ENCODE measurements around the gene ZNF605.
"Not testable (repeated sequence)": the region's sequence is repeated elsewhere in the genome, so short reads cannot be mapped to it uniquely, and the experiment has no call there.

ZNF605 gene

DNA sequence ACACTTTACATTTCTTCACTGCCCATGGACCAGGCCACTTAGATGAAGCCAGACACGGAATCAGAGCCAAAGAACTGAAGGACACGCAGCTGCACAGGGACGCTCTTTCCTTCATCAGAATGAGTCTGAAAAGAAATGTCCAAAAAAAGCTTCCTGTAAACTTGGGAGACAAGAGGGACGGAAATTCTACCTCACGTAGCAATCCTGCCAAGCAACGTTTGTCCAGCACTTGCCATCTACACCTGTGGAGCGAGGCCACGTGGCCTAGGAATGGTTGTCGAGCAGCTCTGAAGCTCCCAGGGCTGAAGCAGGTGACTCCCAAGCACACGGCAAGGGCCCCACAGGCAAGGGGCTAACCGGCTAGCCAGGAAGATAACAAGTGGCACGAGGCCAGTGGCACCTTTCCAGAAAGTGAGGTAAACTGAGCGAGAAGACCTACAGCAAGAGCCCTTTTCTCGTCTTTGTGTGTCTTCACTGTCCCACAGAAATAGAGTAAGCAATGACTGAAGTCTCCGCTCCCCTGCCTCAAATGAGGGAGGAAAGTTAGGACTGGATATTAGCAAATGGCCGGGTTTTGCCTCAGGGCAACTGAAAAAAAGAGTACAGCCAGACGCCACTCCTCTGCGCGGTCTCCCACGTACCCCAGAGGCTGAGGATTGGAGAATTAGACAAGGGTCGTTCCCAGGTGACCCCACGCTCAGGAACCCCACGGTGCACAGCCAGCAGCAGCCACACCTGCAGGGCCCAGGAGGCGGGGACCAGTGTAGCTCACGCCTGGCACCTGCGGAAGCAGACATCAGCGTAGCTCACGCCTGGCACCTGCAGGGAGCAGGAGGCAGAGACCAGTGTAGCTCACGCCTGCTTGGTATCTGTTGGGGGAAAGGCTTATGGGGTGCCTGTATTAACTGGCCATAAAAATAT, 7.7 kb downstream of the ZNF605 start:
- DNase-seq = no peak

DNA sequence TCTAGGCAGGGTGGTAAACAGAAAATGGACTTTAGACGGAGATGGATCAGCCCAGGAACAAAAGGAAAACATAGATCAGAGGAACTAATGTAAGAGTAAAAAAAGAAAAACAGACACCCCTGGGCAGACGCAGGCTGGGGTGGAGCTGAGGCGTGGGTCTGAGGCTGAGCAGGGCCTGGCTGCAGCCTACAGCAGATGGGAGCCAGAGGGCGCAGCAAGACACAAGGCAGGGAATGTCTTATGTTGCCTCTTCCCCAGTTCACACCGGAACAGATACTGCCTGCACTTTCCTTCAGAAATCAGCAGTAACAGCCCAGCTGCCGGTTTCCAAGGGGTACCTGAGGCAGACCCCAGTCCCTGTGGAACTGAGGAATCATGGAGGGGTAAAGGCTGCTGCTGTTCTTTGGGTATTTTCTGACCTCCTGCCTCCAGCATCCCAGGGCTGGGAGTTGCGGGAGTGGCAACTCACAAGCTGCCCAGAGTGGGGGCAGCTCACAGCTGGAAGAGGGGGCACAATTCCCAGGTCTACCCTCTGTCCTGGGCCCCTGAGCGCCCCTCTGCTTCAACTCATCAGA, 9.8 kb downstream of the ZNF605 start:
- no peak for DNase-seq

DNA sequence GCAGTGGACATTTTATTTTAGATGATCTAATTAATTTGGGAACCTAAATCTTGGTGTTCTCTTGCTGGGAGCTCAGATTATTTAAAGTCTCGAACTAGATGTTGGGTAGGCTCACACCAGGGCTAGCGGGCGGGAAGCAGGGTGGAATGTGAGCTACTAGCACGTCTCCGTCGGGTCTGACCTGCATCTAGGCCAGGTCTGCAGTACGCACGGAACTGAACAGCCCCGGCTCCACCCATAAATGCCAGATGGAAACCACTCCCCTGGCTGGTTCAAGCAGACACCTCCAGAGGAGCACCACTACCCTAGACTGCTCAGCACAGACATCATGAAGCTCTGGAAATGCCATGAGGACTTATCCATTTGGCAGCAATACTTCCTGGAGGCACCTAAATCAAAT, 10.3 kb downstream of the ZNF605 start:
- no peak for DNase-seq

DNA sequence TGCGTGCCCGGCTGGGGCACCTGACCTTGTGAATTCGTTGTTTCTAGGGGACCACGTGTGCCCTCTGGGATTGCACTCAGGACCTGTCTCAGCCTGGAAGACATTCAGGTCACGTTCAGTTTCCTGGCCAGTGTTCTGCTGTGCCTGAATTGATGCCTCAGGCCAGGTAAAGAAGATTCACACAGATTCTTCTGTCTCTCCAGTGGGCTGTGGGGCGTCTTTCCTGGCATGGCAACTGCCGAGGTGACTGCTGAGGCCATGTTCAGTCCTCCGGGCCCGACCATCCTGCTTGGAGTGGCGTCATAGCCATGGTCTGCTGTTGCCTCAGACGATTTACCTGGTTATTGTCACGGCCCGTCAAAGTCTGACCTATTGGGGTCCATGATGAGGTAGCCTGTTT, 13.5 kb downstream of the ZNF605 start:
- no peak for DNase-seq

DNA sequence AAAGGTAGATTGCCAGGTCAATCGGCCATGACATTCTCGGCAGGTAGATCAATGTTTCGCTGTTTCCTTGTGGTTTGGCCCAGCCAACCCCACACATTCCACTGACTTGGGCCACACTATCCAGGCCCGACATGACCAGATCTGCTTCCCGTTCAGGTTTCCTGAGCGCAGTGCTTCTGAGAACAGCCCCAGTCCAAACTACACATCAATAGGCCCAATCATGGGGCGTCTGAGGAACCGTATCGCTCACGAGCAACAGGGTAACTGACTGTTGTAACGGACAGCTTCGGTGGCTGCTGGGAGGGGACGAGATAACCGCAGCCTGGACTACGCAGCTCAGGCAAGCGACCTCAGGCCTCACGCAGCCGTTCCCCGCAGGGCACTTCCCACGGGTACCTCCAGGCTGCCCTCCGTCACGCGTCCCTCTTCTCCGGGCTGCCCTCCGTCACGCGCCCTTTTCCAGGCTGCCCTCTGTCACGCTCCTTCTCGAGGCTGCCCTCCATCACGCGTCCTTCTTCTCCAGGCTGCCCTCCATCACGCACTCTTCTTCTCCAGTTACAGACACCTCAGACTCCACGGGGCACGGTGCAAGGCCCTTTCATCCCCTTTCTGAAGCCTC, 14.7 kb downstream of the ZNF605 start:
- no peak for DNase-seq

DNA sequence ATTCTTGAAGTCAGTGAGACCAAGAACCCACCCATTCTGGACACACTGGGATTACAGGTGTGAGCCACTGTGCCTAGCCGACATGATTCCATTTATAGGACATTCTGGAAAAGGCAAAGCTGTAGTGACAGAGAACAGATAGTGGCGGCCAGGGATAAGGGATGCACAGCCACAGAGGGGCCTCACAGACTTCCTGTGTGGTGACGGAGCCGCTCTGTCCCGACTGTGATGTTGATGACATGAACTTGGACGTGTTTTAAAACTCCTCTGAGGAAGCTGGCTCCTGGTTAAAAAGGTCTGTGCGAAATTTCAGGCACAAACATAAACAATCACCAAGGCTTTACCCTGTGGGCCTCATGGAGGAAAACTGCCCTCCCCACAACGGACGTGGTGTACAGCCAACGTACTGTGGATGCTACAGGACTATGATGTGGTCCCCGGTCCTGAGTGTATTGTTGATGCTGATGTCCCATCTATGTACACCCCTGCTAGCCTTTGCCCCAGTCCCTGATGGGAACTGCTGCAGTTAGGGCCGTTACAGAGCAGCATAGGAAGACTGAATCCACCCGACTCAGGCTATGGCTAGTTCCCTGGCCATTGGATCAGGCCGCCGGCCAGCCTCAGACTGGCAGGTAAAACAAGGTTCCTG, 15.9 kb downstream of the ZNF605 start:
- DNase-seq = no peak

DNA sequence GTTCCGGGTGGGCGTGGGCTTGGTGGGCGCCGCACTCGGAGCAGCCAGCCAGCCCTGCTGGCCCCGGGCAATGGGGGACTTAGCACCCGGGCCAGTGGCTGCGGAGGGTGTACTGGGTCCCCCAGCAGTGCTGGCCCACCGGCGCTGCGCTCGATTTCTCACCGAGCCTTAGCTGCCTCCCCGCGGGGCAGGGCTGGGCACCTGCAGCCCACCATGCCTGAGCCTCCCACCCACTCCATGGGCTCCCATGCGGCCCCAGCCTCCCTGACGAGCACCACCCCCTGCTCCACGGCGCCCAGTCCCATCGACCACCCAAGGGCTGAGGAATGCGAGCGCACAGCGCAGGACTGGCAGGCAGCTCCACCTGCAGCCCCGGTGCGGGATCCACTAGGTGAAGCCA, 17.3 kb downstream of the ZNF605 start:
- not testable (repeated sequence) for DNase-seq

DNA sequence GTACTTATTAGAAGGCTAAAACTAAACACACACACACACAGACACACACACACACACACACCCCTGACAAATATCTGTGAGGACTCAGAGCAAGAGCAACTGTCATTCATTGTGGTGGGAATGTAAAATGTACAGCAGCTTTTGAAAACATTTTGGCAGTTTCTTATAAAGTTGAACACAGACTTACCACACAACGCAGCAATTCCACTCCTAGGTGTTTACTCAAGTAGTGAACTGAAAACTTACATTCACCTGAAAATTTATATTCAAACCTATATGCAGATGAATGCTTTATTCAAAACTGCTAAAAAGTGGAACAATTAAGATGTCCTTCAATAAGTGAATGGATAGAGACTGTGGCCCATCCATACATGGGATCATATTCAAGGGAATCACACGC, 18.6 kb downstream of the ZNF605 start:
- DNase-seq = no peak

DNA sequence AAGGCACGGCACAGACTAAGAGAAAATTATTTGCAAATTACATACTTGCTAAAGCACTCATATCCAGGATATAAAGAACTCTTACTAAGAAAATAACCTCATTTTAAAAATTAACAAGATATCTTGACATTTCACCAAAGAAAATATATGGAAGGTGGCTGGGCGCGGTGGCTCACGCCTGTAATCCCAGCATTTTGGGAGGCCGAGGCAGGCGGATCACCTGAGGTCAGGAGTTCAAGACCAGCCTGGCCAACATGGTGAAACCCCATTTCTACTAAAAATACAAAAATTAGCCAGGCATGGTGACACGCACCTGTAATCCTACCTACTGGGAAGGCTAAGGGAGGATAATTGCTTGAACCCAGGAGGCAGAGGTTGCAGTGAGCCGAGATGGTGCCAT, 19.2 kb downstream of the ZNF605 start:
- DNase-seq = not testable (repeated sequence)

DNA sequence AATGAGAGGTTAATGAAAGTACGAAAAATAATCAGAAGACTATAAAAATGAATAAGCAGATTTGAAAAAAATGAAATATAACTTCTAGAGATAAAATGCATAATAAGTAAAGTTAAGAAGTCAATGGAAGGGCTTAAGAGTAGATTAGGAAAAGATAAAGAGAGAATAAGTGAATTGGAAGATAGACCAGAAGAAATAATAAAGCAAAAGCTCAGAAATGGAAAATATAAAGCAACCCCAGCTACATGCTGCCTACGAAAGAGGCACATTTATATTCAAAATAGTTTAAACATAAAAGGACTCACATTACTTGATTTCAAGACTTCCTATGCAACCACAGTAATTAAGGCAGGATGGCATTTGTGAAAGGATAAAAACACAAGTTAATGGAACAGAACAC, 19.9 kb downstream of the ZNF605 start:
- no peak for DNase-seq

DNA sequence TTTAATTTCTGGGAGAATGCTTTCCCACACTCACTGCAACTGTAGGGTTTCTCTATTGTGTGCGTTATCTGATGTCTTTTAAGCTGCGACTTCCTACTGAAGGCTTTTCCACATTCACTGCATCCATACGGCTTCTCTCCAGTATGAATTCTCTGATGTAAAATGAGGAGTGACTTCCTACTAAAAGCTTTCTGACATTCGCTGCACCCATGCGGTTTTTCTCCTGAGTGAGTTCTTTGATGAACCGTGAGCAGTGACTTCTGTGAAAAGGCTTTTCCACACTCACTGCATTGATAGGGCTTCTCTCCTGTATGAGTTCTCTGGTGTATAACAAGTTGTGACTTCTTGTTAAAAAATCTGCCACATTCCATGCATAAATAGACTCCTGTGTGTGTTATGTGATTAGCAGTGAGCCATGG, 29.7 kb downstream of the ZNF605 start:
- no peak for DNase-seq

DNA sequence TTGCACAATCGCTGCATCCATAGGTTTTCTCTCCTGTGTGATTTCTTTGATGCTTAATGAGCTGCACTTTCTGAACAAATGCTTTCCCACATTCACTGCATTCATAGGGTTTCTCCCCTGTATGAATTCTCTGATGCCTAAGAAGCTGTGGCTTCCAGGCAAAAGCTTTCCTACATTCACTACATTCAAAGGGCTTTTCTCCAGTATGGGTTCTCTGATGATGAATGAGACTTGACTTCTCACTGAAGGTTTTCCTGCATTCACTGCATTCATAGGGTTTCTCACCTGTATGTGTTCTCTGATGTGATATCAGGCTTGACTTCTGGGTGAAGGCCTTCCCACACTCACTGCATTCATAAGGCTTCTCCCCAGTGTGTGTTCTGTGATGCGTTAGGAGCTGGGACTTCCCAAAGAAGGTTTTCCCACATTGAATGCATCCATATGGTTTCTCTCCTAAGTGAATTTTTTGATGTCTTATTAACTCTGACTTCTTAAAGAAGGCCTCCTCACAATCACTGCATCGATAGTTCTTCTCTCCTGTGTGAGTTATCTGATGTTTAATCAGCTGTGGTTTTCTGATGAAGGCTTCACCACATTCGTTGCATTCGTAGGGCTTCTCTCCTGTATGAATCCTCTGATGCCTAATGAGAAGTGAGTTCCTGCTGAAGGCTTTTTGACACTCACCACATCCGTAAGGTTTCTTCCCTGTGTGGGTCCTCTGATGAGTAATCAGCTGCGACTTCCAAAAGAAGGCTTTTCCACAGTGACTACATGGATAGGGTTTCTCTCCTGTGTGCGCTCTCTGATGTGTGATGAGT, 30.3 kb downstream of the ZNF605 start:
- no peak for DNase-seq

DNA sequence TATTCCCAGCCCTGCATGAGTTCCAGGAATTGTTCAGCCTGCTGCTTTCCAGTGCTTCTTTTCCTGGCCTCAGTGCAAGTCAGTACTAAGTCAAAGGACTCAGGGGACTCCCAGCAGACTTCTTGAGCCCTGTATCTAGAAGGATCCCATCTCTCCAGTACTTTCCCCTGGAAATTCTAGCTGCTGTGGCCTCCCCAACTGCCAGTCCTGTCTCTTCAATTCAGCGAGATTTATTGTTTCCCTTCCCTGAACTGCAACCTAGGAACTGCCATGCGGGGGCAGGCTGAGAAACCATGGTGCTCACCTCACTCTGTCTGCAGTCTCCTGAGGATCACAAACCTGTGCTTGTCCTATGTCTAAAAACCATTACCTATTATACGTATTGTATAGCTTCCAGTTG, 31.8 kb downstream of the ZNF605 start:
- no peak for DNase-seq

DNA sequence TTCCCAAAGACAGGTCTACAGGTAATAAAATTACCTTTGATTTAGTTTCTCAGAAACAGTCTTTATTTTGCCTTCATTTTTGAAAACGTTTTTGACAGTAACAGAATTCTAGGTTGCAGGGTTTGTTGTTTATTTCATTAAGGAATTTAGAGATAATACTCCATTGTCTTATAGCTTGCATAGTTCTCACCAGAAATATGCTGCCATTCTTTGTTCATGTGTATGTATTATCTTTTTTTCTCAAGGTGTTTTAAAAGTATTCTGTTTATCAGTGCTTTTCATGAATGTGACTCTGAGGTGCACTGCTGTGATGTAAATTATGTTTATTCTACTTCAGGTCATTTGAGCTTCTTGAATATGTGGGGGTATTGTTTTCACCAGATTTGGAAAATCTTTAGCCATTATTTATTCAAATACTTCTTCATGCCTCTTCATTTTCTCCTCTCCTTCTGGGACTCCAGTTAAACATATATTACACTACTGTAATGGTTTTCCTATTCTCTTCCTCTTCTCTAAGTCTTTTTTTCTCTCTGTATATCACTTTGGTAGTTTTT, 32.7 kb downstream of the ZNF605 start:
- no peak for DNase-seq

DNA sequence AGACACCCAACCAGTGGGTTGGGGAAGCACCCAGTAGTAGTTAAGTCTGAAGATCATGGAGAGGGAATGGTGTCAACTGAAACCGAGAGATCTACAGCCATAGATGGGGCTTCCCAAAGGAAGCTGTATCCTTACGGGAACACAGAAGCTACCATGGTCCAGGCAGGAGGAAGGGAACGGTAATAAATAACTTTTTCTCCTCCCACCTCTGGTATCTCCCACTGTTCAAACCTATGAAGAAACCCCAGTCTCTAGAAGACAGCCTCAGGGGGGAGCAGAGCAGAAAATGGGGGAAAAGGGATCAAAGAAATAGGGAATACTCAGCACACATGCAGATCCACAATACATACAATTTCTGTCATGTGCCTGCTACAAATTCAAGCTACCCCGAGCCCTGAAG, 33.4 kb downstream of the ZNF605 start:
- DNase-seq = no peak

DNA sequence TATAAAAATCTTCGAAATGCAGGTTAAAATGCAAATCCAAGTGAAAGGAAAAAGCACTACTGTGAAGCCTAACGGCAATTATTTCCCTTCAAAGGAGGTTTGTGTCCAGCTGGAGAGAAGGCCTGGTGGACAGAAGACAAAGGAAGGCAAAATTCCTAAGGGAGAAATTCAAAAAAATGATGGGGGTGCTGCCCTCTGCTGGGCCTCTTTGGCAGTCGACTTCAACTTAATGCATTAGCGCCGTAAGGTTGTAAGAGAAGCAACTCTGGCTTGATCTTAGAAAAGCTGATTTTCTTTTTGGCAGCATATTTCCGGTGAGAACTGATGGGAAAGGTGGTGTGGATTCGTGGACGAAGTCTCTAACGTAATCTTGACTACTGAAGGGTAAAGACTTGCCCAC, 34.4 kb downstream of the ZNF605 start:
- no peak for DNase-seq

DNA sequence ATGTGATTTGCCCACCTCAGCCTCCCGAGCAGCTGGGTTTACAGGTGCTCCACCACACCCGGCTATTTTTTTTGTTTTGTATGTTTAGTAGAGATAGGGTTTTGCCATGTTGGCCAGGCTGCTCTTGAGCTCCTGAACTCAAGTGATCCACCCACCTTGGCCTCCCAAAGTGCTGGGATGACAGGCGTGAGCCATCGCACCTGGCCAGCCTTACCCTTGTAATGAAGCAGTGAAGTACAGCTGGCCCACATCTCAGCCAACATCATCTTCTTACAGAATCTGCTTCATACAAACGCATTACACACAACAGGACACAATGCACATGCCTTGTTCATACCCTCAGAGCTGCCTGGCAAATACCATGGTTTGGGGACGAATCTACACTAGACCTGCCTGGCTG, 37.4 kb downstream of the ZNF605 start:
- DNase-seq = no peak

DNA sequence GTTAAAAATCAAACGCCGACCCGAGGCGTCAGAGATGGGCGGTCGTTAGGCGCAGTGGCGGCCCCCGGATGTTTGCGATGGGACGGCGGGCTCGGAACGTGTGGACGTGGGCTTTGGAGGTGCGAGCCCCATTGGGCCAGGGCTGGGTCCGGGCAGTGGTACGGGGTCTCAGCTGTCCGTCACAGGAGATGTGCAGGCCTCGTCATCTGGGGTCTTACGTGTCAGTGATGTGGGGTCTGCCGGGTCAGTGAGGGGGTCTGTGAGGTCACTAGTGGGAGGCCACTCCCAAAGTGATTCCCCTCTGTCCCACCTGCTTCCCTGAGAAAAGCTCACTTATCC, 47.1 kb downstream of the ZNF605 start:
- no peak for DNase-seq

DNA sequence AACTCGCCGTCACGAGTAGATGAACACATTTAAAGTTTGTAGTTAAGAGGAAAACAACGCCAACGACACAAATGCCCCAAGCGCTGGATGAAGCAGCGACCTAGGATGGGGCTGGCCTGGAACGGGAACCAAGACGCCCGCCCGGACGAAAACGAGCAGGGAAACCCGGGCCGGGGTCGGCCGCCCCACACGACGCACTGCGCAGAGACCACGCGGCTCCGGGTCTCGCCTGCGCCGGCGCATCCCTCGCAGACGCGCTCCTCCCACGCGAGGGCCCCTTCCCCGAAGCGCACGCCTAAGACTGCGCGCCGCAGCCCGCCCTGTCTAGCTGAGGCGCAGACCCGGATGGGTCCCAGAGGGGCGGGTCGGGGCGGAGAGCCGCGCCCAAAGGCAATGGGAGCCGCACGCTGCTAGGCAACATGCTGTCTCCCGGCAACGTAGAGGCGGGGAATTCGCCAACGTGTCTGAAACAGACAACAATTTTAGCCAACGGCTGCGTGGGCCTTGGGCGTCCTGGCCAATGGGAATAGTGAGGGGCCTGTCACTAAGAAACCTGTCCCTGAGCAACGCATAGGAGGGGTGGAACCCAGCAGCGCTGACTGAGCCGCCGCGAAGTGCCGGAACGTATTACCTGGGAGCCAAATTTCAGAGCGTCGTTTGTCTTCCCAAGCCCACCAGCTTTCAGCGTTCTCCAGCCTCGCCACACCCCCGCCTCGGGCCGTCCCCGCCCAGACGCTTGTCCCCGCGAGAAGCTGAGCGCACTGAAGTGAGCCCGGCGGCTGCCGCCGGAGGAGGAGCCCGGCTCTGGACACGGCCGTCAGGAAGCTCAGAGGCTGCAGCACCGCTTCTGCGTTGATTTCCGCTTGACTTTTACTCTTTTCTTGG, 47.7 kb downstream of the ZNF605 start:
- DNase-seq = peak; percentile 91

DNA sequence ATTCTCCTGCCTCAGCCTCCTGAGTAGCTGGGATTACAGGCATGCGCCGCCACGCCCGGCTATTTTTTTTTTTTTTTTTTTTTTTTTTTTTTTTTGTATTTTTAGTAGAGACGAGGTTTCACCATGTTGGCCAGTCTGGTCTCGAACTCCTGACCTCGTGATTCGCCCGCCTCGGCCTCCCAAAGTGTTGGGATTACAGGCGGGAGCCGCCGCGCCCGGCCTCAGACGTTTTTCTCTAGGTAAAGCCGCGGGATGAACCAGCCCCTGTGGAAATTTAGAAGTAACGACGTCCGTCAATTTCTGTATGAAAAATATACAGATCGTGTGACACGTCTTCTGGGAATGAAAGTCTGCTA, 48.3 kb downstream of the ZNF605 start:
- not testable (repeated sequence) for DNase-seq

DNA sequence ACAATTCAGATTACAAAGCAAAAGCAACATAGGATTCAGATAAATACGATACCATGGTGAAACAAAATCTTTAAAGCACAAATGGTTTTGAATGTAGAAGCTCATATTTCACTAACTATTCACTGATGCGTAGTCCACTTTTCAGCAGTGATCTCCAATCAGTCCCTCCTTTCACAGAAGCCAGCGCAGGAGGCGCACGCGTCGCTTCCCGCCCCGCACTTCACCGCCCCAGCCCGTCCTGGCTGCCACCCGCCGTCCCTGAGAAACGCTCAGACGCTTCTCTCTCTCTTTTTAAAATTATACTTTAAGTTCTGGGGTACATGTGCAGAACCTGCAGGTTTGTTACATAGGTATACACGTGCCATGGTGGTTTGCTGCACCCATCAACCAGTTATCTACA, 48.9 kb downstream of the ZNF605 start:
- peak; percentile 1 for DNase-seq

All from NCI-H1436 (cell line).